A673 (cell line): Measurements from ENCODE around the gene NELL1. TPM values are rescaled to one million over a fixed set of nuclear protein-coding genes. Genes with fewer than 3 reads are reported as not detected.

ENCODE experiments used
- BruUV-seq: library from RNA; stranded (reverse); fragments of 400-500 nt; replicated peaks from 2 replicates; lab custom pipeline; 2021; lab: Mats Ljungman, UMichigan
- CTCF ChIA-PET: fragments of 300-600 bp; sonication (Branson Sonifier 250); formaldehyde crosslinking; loops from one replicate; lab custom pipeline; 2022; ENCODE audit warnings: antibody characterized with exemption; lab: Charles Lee
- POLR2A ChIA-PET: fragments of 300-600 bp; sonication (Branson Sonifier 250); formaldehyde crosslinking; loops from one replicate; lab custom pipeline; 2022; ENCODE audit warnings: antibody characterized with exemption; ENCODE audit not compliant: low non-redundant PET; lab: Charles Lee
- DNase-seq: peaks from one replicate; pipeline ENCODE4 v3.0.0-alpha.2; 2015; ENCODE audit warnings: low spot score
- H3K27ac ChIP-seq: fragments of 200-600 bp; sonication (generic); 2 replicates; pipeline ENCODE4 v1.5.1; 2016; ENCODE audit warnings: mixed run types, low read depth, mild to moderate bottlenecking, mixed read lengths, antibody characterized with exemption, low read length; ENCODE audit not compliant: poor library complexity, severe bottlenecking
- H3K27me3 ChIP-seq: fragments of 200-600 bp; sonication (generic); replicated peaks from 2 replicates; pipeline ENCODE4 v1.6.1; 2017; ENCODE audit warnings: mixed run types, low read depth, mild to moderate bottlenecking, mixed read lengths, antibody characterized with exemption, low read length; ENCODE audit not compliant: insufficient read depth, poor library complexity
- H3K36me3 ChIP-seq: fragments of 200-600 bp; sonication (generic); 2 replicates; pipeline ENCODE4 v1.6.1; 2016; ENCODE audit warnings: mixed run types, mild to moderate bottlenecking, mixed read lengths, antibody characterized with exemption, low read length; ENCODE audit not compliant: insufficient read depth, poor library complexity, severe bottlenecking
- H3K4me1 ChIP-seq: fragments of 200-600 bp; sonication (generic); 2 replicates; pipeline ENCODE4 v1.6.1; 2017; ENCODE audit warnings: mixed run types, mild to moderate bottlenecking, mixed read lengths, antibody characterized with exemption, low read length; ENCODE audit not compliant: insufficient read depth, poor library complexity, severe bottlenecking
- H3K4me3 ChIP-seq: fragments of 200-600 bp; sonication (generic); 2 replicates; pipeline ENCODE4 v1.5.1; 2016; ENCODE audit warnings: low read depth, mixed run types, mild to moderate bottlenecking, mixed read lengths, low read length; ENCODE audit not compliant: poor library complexity, severe bottlenecking
- H3K9me3 ChIP-seq: fragments of 200-600 bp; sonication (generic); 2 replicates; pipeline ENCODE4 v1.6.1; 2016; ENCODE audit warnings: mixed run types, low read depth, mild to moderate bottlenecking, mixed read lengths, antibody characterized with exemption, low read length; ENCODE audit not compliant: poor library complexity, severe bottlenecking
- EZH2 ChIP-seq: fragments of 200-600 bp; sonication (generic); IDR thresholded peaks from 2 replicates; pipeline ENCODE4 v1.6.1; 2017; ENCODE audit warnings: borderline replicate concordance, low read depth, mild to moderate bottlenecking, mixed read lengths, antibody characterized with exemption, low read length; ENCODE audit not compliant: poor library complexity, severe bottlenecking
- intact Hi-C: fragments of 100-400 bp; cut with micrococcal nuclease; formaldehyde crosslinking; loops from one replicate; pipeline ENCODE4 v1.10.0; 2022; ENCODE audit not compliant: unreplicated experiment
- total RNA-seq: library from RNA; stranded (reverse); gene quantifications from 2 replicates; pipeline ENCODE4 v1.2.3, GENCODE V29; 2021
- TF ChIP-seq, protein P1 (sequence below): fragments of 300-800, 200-600 bp; sonication (generic); conservative IDR thresholded peaks from 2 replicates; pipeline ENCODE4 v1.5.1; 2017; ENCODE audit warnings: low read depth, mild to moderate bottlenecking, antibody characterized with exemption, low read length, moderate library complexity, mixed read lengths

NELL1 gene
- total RNA-seq, 1 experiment from 2014 or later, result 0.32 TPM

- BruUV-seq, result no TSS peak
These were observed 652.1 kb downstream of the NELL1 start for GRCh38 chr11:21321530-21321929.

DNA sequence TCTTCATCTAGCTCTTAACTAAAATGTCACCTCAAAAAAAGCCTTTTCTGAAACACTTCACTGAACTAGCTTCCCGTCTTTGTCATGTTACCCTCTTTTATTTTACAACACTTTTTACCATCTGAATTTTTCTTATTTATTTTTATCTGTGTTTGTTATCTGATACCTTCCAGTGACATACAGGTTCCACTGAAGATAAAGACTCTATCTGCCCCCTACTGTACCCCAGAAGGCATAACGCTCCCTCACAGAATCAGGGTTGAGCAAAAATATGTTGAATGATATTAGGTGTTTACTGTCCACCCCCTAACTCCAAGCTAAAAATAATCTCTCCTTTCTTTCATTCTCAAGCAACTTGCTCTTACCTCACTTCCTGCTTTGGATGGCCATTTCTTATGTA is 654.2 kb downstream of the NELL1 start:
- Histone ChIP-seq H3K9me3 (no peaks in the 10 kb centered on the region), H3K36me3 (no peaks in the 10 kb centered on the region), H3K4me3 (no peak overlapping the region), H3K27me3 (no peaks in the 10 kb centered on the region), H3K27ac (no peak overlapping the region), H3K4me1 (no peaks in the 10 kb centered on the region)
- ChIA-PET CTCF (no interaction called here), POLR2A (no interaction called here)
- peak; percentile 4 for DNase-seq
- intact Hi-C loops, result no loop called here
- TF ChIP-seq, protein P1, sequence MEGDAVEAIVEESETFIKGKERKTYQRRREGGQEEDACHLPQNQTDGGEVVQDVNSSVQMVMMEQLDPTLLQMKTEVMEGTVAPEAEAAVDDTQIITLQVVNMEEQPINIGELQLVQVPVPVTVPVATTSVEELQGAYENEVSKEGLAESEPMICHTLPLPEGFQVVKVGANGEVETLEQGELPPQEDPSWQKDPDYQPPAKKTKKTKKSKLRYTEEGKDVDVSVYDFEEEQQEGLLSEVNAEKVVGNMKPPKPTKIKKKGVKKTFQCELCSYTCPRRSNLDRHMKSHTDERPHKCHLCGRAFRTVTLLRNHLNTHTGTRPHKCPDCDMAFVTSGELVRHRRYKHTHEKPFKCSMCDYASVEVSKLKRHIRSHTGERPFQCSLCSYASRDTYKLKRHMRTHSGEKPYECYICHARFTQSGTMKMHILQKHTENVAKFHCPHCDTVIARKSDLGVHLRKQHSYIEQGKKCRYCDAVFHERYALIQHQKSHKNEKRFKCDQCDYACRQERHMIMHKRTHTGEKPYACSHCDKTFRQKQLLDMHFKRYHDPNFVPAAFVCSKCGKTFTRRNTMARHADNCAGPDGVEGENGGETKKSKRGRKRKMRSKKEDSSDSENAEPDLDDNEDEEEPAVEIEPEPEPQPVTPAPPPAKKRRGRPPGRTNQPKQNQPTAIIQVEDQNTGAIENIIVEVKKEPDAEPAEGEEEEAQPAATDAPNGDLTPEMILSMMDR, result peak; percentile 27; the same call in 1 of the 2 replicates
- no peak for TF ChIP-seq EZH2
- no TSS peak for BruUV-seq

More at GRCh38 chr11:21321530-21321929, 652.1 kb downstream of the NELL1 start:
- intact Hi-C loops, result no loop called here
- H3K4me1 ChIP-seq, result no peaks in the 10 kb centered on the region
- no peak overlapping the region for H3K27ac ChIP-seq
- no peak for DNase-seq
- TF ChIP-seq, protein P1, result no peak
- no peak for TF ChIP-seq EZH2
- no peaks in the 10 kb centered on the region for H3K9me3 ChIP-seq
- ChIA-PET CTCF (no interaction called here), POLR2A (no interaction called here)
- H3K36me3 ChIP-seq, result no peaks in the 10 kb centered on the region
- no peaks in the 10 kb centered on the region for H3K27me3 ChIP-seq
- H3K4me3 ChIP-seq, result no peak overlapping the region

DNA sequence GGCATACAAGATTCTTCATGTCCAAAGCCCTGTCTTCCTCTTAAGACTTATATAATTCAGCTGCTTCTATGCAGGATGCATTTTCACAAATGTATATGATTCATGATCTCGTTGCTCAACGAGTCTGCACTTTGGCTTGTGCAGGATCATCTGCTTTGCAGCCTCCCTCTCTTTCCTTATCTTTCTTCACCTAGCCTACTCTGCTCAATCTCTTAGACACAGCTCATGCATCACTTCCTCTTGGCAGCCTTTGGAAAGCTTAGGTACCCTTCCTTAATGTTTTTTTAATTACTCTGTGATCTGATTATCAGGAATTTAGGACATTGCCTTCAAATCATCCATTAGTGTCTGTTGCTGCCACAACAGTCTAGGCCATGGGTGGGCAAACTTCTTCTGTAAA is 673.8 kb downstream of the NELL1 start:
- H3K9me3 ChIP-seq, result no peaks in the 10 kb centered on the region
- TF ChIP-seq, protein P1, result no peak
- TF ChIP-seq EZH2, result no peak
- ChIA-PET POLR2A (no interaction called here), CTCF (no interaction called here)
- no peaks in the 10 kb centered on the region for H3K4me1 ChIP-seq
- H3K27ac ChIP-seq, result no peak overlapping the region
- H3K27me3 ChIP-seq, result no peaks in the 10 kb centered on the region
- no peak overlapping the region for H3K4me3 ChIP-seq
- H3K36me3 ChIP-seq, result no peaks in the 10 kb centered on the region
- intact Hi-C loops, result no loop called here
- no TSS peak for BruUV-seq
- no peak for DNase-seq
